GM19467 (cell line): Measurements from ENCODE around the gene UGT1A9.
"Not testable (repeated sequence)": the region's sequence is repeated elsewhere in the genome, so short reads cannot be mapped to it uniquely, and the experiment has no call there.

ENCODE experiments used
- ATAC-seq: cut with Tn5 transposase; IDR thresholded peaks from one replicate; pipeline ENCODE4 v1.9.1; 2021; ENCODE audit warnings: mild to moderate bottlenecking, moderate library complexity; ENCODE audit not compliant: unreplicated experiment

Gene UGT1A9

DNA sequence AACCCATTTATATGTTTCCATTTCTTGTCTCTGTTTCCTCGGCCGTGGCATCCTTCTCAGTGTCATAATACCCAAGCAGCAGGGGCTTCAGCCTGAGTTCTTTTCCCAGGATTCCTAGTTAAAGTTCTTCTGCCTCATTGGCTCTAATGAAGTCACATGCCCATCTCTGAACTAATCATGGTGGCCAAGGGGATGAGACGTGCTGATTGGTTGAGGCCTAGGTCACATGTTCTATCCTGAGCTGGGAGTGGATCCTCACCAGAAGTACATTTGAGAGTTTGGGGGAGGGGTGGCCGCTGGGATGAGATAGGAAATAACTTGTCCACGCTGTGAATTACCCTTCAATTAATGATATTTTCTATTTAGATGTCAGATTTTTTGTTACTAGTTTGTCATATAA lies 37.2 kb downstream of the UGT1A9 start:
- ATAC-seq = no peak

DNA sequence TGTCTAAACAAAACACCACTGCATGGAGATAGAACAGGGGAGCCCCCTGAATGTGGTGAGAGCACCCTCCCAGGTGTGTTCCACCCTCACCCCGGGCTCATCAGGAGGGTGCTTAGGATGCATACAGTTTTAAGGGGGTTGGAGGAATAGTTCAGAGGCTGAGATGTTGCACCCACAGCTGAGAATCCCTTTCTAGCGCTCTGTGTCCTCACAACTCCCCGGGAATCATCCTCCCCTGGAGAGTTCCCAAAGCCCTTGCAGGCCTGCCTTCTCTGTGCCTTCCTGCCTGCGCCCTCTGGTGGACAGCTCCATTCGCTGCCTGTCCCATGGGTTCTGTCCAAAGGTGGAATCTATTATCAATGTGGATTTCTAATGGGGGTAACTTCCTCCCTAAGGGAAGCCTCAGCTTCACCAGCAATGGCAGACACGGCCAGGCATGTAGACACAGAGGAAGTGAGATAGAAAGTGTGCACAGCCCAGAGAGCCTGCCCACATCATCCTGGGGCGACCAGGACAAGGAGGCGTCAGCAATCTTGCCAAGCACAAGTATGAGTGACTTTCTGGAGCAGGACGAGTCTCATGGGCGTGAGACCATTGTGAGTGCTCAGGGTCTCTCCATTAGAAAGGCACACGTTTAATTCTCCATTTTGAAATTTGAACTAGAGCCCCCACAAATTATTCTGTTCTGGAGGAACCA lies 39.8 kb downstream of the UGT1A9 start:
- peak; percentile 71 for ATAC-seq

DNA sequence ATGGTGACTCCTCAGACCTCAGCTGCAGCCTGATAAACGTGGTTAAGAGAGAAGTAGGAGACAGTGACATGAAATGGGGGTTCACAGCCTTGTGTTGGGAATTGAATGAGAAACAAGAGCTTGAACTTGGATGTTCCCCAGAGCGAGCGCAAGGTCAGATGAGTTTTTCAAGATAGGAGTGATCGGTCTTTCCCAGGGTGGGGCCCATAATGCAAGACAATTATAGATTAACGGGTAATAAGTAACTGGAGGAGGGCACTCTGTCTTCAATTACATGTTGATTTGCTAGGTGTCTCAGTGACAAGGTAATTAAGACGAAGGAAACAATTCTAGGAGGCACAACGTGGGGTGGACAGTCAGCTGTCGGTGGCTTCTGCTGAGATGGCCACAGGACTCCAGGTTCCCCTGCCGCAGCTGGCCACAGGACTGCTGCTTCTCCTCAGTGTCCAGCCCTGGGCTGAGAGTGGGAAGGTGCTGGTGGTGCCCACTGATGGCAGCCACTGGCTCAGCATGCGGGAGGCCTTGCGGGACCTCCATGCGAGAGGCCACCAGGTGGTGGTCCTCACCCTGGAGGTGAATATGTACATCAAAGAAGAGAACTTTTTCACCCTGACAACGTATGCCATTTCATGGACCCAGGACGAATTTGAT lies 41.0 kb downstream of the UGT1A9 start, which contains the start of gene UGT1A5:
TSS of gene UGT1A5 (plus strand) at position 297 of the 651 bp plus-strand sequence. CDS start at position 382, 85 bp downstream.
- ATAC-seq = no peak

DNA sequence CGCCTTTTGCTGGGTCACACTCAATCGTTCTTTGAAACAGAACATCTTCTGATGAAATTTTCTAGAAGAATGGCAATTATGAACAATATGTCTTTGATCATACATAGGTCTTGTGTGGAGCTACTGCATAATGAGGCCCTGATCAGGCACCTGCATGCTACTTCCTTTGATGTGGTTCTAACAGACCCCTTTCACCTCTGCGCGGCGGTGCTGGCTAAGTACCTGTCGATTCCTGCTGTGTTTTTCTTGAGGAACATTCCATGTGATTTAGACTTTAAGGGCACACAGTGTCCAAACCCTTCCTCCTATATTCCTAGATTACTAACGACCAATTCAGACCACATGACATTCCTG lies 41.5 kb downstream of the UGT1A9 start:
- ATAC-seq = no peak

DNA sequence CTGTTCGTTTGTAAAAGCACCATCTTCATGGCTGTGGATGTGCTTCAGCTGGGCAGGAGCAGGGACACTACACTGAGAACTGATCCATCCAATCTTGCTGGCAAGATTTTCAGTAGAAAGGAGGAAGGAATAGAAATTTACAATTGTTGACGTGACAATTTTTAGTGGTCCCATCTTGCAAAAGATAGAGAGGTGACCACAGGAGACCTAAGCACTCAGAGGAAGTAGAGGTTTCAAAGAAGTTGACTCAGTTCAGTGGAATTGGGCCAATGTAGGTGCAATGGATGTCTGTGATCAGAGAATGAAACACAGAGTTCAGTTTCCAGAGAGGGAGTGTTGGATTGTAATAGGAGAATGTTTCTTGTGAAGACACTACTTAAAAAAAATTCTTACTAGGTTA lies 42.4 kb downstream of the UGT1A9 start:
- no peak for ATAC-seq

DNA sequence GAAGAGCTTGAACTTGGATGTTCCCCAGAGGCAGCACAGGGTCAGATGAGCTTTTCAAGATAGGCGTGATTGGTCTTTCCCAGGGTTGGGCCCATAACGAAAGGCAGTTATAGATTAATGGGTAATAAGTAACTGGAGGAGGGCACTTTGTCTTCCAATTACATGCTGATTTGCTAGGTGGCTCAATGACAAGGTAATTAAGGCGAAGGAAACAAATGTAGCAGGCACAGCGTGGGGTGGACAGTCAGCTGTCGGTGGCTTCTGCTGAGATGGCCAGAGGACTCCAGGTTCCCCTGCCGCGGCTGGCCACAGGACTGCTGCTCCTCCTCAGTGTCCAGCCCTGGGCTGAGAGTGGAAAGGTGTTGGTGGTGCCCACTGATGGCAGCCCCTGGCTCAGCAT lies 46.9 kb downstream of the UGT1A9 start, which contains the start of gene UGT1A4:
TSS of gene UGT1A4 (plus strand) at position 185 of the 400 bp plus-strand sequence. CDS start at position 270, 85 bp downstream.
- no peak for ATAC-seq

DNA sequence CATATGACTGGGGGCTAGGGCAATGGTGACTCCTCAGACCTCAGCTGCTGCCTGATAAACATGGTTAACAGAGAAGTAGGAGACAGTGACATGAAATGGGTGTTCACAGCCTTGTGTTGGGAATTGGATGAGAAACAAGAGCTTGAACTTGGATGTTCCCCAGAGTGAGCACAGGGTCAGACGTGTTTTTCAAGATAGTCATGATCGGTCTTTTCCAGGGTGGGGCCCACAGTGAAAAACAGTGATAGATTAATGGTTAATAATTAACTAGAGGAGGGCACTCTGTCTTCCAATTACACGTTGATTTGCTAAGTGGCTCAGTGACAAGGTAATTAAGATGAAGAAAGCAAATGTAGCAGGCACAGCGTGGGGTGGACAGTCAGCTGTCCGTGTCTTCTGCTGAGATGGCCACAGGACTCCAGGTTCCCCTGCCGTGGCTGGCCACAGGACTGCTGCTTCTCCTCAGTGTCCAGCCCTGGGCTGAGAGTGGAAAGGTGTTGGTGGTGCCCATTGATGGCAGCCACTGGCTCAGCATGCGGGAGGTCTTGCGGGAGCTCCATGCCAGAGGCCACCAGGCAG lies 57.1 kb downstream of the UGT1A9 start, which contains the start of gene UGT1A3:
TSS of gene UGT1A3 (plus strand) at position 320 of the 579 bp plus-strand sequence. CDS start at position 405, 85 bp downstream.
- ATAC-seq = no peak

DNA sequence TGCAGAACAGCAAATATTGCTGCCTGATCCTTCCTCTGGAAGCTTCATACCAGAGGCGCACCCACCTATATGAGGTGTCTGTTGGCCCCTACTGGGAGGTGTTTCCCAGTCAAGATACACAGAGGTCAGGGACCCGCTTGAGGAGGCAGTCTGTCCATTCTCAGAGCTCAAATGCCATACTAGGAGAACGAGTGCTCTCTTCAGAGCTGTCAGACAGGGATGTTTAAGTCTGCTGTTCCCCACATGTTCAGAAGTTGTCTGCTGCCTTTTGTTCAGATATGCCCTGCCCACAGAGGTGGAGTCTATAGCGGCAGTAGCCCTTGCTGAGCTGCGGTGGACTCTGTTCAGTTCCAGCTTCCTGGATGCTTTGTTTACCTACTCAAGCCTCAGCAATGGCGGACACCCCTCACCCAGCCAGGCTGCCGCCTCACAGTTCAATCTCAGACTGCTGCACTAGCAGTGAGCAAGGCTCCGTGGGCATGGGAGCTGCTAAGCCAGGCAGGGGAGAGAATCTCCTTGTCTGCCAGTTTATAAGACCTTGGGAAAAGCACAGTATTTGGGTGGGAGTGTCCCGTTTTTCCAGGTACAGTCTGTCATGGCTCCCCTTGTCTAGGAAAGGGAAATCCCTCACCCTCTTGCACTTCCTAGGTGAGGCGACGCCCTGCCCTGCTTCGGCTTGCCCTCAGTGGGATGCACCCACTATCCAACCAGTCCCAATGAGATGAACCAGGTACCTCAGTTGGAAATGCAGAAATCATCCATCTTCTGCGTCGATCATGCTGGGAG lies 65.4 kb downstream of the UGT1A9 start:
- not testable (repeated sequence) for ATAC-seq

DNA sequence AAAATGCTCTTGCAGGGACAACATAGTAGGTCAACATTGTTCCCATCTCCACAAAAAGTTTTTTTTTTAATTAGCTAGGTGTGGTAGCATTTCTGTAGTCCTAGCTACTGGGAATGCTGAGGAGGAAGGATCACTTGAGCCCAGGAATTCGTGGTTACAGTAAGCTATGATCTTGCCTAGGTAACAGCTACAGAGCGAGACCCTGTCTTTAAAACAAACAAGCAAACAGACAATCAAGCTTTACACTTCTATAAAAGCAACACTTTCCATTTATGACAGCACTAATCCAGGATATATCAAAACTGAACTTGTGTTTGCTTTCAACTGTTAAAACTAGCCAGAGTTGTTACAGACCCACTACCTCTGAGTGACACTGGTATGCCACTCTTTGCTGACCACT lies 69.2 kb downstream of the UGT1A9 start:
- ATAC-seq = no peak

DNA sequence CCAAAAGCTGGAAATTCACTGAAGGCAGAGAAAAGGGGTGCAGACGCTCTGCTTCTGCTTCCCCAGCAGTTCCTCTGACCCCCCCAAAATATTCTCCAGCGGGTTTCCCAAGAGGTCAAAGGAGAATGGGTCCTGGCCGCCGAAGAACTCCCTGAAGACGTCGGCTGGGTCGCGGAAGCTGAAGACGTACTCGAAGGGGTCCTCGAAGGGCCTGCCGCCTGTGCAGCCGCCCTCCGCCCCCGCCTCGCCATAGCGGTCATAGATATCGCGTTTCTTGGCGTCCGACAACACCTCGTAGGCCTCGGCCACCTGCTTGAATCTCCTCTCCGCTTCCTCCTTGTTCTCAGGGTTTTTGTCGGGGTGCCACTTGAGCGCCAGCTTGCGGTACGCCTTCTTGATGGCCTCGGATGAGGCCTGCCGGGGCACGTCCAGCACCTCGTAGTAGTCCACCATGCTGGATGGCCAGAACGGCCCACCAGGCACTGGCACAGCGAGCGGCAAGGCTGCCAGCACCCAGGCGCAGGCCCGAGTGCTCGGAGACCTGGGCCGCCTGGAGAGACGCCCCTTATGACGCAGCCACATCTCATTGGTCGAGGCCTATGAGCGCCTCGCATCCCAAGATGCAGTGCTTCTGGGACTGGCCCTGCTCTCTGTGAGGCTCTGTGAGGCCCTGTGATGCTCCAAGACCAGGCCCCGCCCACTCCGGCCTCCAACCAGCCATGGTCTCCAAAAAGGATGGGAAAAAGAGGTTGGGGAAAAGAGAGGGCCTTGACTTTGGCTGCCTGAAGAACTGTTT lies 72.0 kb downstream of the UGT1A9 start:
- ATAC-seq = no peak

DNA sequence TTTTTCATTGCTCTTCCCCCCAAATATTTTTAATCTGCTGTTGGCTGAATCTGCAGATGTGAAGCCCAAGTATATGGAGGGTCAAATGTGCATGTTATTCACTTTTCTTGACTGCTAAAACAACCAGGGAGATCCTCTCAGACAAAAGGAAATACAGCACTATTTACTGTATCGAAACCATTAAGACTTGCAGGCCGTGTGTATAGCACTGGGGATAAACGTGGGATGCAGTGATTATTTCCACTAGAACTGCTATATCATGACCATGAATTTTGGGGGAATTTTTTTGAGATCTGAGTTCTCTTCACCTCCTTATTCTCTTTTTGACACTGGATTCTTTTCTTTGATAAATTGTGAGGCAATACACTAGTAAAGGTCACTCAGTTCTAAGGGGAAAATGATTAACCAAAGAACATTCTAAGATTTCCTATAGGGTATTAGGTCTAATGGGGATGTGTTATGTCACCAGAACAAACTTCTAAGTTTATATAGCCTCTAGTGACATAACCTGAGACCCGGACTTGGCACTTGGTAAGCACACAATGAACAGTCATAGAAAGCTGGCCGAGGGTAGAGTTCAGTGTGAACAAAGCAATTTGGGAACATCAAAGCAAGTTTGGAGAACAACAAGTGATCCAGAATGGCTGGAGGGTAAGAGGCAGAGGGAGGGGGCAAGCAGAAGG lies 73.5 kb downstream of the UGT1A9 start:
- ATAC-seq = no peak

DNA sequence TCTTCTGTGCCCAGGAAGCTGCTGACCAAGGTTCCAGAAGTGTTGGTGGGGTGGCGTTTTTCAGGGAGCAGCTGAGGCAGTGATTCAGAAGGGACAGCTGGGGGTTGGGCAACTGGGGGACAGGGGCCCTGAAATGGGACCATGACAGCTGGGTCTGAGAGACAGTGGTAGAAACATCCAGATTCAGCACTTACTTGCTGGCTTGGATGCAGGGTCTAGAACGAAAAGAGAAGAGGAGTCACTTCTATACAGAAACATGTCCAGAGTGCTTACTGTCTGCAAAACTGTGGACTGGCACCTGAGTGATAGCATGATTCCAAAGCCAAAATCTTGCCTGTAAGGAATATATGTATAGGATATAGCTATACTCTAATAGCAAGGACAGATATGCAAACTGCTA lies 74.1 kb downstream of the UGT1A9 start:
- ATAC-seq = not testable (repeated sequence)

DNA sequence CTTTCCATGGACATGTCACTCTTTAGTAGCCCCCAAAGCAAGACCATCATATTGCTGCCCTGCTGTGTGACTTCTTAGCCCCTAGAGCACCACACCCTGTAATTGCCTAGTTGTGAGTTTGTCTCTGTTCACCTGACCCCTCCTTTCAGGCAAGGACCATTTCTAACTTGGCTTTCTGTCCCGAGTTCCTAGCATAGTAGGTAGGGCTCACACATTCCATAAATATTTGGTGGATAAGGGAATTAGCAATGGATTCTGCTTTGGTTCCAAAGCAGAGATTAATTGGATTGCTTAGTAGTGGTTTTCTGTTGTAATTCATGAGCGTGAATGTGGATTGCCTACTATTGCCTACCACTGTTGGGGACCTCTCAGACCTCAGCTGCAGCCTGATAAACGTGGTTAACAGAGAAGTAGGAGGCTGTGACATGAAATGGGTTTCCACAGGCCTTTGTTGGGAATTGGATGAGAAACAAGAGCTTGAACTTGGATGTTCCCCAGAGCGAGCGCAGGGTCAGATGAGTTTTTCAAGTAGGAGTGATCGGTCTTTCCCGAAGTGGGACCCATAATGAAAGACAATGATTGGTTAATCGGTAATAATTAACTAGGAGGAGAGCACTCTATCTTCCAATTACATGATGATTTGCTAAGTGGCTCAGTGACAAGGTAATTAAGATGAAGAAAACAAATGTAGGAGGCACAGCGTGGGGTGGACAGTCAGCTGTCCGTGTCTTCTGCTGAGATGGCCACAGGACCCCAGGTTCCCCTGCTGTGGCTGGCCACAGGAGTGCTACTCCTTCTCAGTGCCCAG lies 75.0 kb downstream of the UGT1A9 start:
- no peak for ATAC-seq

DNA sequence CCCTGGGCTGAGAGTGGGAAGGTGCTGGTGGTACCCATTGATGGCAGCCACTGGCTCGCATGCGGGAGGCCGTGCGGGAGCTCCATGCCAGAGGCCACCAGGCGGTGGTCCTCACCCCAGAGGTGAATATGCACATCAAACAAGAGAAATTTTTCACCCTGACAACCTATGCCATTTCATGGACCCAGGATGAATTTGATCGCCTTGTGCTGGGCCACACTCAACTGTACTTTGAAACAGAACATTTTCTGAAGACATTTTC lies 75.5 kb downstream of the UGT1A9 start:
- ATAC-seq = no peak

DNA sequence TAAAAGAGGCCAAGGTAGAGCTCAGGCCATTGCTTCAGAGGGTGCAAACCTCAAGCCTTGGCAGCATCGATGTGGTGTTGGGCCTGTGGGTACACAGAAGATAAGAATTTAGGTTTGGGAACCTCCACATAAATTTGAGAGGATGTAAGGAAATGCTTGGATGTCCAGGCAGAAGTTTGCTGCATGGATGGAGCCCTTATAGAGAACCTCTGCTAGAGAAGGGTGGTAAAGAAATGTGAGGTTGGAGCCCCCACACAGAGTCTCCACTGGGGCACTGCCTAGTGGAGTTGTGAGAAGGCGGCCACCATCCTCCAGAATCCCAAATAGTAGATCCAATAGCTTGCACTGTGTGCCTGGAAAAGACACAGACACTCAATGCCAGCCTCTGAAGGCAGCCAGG lies 79.0 kb downstream of the UGT1A9 start:
- not testable (repeated sequence) for ATAC-seq

DNA sequence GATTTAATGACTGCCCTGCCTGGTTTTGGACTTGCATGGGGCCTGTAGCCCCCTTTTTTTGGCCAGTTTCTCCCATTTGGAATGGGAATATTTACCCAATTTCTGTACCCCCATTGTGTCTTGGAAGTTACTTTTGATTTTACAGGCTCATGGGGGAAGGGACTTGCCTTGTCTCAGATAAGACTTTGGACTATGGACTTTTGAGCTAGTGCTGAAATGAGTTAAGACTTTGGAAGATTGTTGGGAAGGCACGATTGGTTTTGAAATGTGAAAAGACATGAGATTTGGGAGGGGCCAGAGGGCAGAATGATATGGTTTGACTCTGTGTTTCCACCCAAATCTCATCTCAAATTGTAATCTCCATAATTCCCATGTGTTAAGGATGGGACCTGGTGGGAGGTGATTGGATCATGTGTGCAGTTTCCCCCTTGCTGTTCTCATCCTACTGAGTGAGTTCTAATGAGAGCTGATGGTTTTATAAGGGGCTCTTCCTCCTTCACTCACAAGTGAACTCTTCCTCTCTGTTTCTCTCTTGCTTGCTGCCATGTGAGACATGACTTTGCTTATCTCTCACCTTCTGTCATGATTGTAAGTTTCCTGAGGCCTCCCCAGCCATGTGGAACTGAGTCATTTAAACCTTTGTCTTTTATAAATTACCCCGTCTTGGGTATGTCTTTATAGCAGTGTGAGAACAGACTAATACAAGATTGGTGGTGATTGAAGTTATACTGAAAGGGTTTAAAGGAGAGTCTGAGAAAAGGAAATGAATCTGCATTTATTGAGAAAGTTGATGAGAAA lies 79.7 kb downstream of the UGT1A9 start:
- not testable (repeated sequence) for ATAC-seq

DNA sequence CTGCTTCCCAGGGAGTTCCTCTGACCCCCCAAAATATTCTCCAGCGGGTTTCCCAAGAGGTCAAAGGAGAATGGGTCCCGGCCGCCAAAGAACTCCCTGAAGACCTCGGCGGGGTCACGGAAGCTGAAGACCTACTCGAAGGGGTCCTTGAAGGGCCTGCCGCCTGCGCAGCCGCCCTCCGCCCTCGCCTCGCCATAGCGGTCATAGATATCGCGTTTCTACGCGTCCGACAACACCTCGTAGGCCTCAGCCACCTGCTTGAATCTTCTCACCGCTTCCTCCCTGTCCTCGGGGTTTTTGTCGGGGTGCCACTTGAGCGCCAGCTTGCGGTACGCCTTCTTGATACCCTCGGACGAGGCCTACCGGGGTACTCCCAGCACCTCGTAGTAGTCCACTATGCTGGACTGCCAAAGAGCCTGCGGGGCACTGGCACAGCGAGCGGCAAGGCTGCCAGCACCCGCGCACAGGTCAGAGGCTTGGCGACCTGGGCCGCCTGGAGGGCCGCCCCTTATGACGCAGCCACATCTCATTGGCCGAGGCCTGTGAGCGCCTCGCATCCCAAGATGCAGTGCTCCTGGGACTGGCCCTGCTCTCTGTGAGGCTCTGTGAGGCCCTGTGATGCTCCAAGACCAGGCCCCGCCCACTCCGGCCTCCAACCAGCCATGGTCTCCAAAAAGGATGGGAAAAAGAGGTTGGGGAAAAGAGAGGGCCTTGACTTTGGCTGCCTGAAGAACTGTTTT lies 83.3 kb downstream of the UGT1A9 start:
- ATAC-seq = no peak
